CD8-positive, alpha-beta memory T cell (primary cell): ENCODE data around the gene EIF6. TPM values are rescaled to one million over a fixed set of nuclear protein-coding genes. Genes with fewer than 3 reads are reported as not detected.

Source experiments
- CTCF ChIA-PET: fragments of 350-600 bp; sonication (Branson Sonifier 250); formaldehyde crosslinking; loops from one replicate; lab custom pipeline; 2021; ENCODE audit warnings: antibody characterized with exemption; lab: Charles Lee
- POLR2A ChIA-PET: fragments of 350-600 bp; sonication (Branson Sonifier 250); formaldehyde crosslinking; loops from one replicate; lab custom pipeline; 2021; ENCODE audit warnings: antibody characterized with exemption; lab: Charles Lee
- DNase-seq, 5 donors: peaks; one replicate each; pipeline versions ENCODE4 v3.0.0 to v3.0.0-alpha.2; 2020 to 2022; ENCODE audit warnings: mixed read lengths in 1 of 5
- H3K27ac ChIP-seq: one replicate; pipeline ENCODE4 v1.7.0; 2013; ENCODE audit warnings: low read depth, mild to moderate bottlenecking, low read length, moderate library complexity
- H3K27me3 ChIP-seq: 2 replicates; pipeline ENCODE4 v1.7.0; 2013; ENCODE audit warnings: low read length, mild to moderate bottlenecking; ENCODE audit not compliant: insufficient read depth, poor library complexity, severe bottlenecking
- H3K36me3 ChIP-seq: 2 replicates; pipeline ENCODE4 v1.7.0; 2013; ENCODE audit warnings: mild to moderate bottlenecking, low read length, moderate library complexity; ENCODE audit not compliant: insufficient read depth
- H3K4me1 ChIP-seq: 2 replicates; pipeline ENCODE4 v1.7.0; 2013; ENCODE audit warnings: mild to moderate bottlenecking, low read length, moderate library complexity; ENCODE audit not compliant: insufficient read depth
- H3K4me3 ChIP-seq: 2 replicates; pipeline ENCODE4 v1.7.0; 2013; ENCODE audit warnings: mild to moderate bottlenecking, low read length
- H3K9me3 ChIP-seq: 2 replicates; pipeline ENCODE4 v1.7.0; 2013; ENCODE audit warnings: mild to moderate bottlenecking, low read length
- H3K27ac Mint-ChIP-seq, 8 donors: one replicate each; pipeline ENCODE4 v1.8.0; 2020 to 2021; ENCODE audit warnings: mixed read lengths in 8 of 8, mild to moderate bottlenecking in 6 of 8, inconsistent platforms in 3 of 8, moderate library complexity in 3 of 8
- H3K27me3 Mint-ChIP-seq, 2 donors: one replicate each; pipeline ENCODE4 v1.8.0; 2020 to 2021; ENCODE audit warnings: mixed read lengths in 2 of 2, mild to moderate bottlenecking in 1 of 2, moderate library complexity in 1 of 2
- H3K36me3 Mint-ChIP-seq, 3 donors: one replicate each; pipeline ENCODE4 v1.8.0; 2020 to 2021; ENCODE audit warnings: mixed read lengths in 3 of 3, inconsistent platforms in 1 of 3, mild to moderate bottlenecking in 1 of 3
- H3K4me1 Mint-ChIP-seq, 3 donors: one replicate each; pipeline ENCODE4 v1.8.0; 2020 to 2021; ENCODE audit warnings: mixed read lengths in 3 of 3, inconsistent platforms in 1 of 3, mild to moderate bottlenecking in 1 of 3
- H3K4me3 Mint-ChIP-seq, 7 donors: one replicate each; pipeline ENCODE4 v1.8.0; 2020 to 2021; ENCODE audit warnings: mixed read lengths in 7 of 7, mild to moderate bottlenecking in 6 of 7, moderate library complexity in 4 of 7, inconsistent platforms in 2 of 7
- H3K9me3 Mint-ChIP-seq, 5 donors: one replicate each; pipeline ENCODE4 v1.8.0; 2020 to 2022; ENCODE audit warnings: mixed read lengths in 5 of 5, mild to moderate bottlenecking in 3 of 5, moderate library complexity in 2 of 5, inconsistent platforms in 1 of 5
- polyA plus RNA-seq: library from polyadenylated mRNA; unstranded; fragments of 300-500 nt; fragmentation: Illumina TruSeq; gene quantifications from one replicate; pipeline ENCODE4 v1.2.3, GENCODE V29; 2021
- total RNA-seq, 2 experiments: library from RNA; stranded (reverse); gene quantifications; one replicate each; pipeline ENCODE4 v1.2.3, GENCODE V29; 2021

Gene EIF6
- total and polyA plus RNA-seq, 3 experiments from 2014 or later: 171 to 207 (median 204) TPM

DNA sequence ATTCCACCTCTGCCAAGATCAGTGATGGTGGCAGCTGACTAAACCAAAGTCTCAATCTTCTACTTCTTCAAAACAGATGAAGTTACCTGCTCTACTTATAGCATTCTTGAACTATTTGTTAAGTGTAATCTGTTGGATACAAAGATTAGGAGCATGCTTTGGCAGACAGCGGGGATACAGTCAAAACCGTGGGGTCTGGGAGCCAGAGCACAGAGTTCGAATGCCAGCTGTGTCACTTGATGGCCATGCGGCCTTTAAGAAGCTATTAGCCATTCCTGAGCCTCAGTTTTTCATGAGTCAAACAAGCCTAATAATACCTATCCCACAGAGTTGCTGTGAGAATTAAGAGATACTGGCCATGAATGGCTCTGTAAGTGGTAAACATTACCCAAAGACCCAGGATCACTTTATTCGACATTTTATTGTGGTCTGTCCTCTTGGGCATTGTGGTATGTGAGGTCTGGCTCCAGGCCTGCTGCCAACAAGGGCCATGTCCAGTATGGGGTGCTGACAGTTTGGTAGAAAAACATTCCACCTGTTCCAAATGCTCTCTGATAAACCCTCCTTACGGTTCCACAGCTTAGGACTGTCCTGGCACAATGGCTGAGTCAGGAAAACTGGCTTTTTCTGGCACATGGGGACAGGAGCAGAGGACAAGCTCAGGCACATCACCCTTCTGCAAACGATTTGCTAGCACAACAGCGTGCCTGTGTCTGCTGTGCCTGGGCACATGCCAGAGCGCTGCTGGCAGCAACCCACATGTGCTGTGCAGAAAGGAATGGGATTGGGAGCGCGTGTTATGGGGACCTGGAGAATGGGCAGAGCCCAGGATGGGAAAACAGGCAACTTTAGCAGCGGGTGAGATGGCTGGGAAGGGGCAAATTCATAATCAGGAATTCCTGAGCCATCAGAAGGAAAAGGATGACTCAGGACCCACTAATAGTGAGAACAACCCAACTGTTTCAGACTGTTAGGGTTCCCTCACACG is 23.4 kb upstream of the EIF6 start:
- H3K27me3 ChIP-seq: no peaks in the 10 kb centered on the region
- no peak overlapping the region for H3K4me3 ChIP-seq
- H3K36me3 ChIP-seq: no peaks in the 10 kb centered on the region
- Mint-ChIP-seq H3K27me3 (no peaks in the 10 kb centered on the region), H3K4me1 (peaks cover 5 to 15% (median 9%) of the 10 kb centered on the region in 3 donors), H3K9me3 (no peaks in the 10 kb centered on the region), H3K4me3 (no peak overlapping the region), H3K36me3 (peaks cover 0 to 44% (median 5%) of the 10 kb centered on the region in 3 donors), H3K27ac (peak overlapping the region in 3 of 8 donors; percentile 29 to 85 (median 68))
- CTCF ChIA-PET: interaction anchor here (0.8 to 1.5 kb wide), 3 partner anchors 132 to 473 kb away, joined by 3 to 4 read pairs (median 3); no protein-coding TSS in a partner anchor
- POLR2A ChIA-PET: no interaction called here
- H3K27ac ChIP-seq: no peak overlapping the region
- H3K4me1 ChIP-seq: peaks cover 8% of the 10 kb centered on the region
- no peak for DNase-seq
- no peaks in the 10 kb centered on the region for H3K9me3 ChIP-seq

DNA sequence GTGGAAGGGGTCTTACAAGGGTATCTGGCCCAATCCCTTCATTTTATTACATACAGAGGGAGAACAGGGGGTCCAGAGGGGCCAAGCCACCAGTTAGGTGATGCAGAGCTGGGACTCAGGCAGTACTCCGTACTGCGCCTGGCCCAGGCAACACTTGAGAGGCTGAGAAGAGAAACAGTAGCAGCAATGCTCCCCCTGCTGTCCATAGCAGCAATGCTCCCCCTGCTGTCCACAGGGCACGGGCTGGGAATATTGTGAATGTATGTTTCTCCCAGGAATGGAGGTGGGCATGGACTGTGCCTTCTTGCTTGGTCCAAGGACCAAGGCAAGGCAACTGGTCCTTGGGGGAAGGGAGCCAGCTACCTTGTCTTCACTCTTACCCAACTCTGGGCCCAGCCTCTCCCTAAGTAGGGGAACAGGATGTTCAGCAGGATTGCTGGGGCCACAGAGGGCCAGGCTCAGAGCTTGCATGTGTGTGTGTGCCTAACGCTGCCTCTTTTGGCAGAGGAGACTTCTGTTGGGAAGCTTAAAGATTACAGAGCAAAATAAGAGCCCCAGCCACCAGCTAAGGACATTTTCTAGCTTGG is 22.5 kb upstream of the EIF6 start:
- peaks cover 8% of the 10 kb centered on the region for H3K4me1 ChIP-seq
- POLR2A ChIA-PET: no interaction called here
- no peaks in the 10 kb centered on the region for H3K36me3 ChIP-seq
- H3K4me1 Mint-ChIP-seq: peaks cover 5 to 15% (median 9%) of the 10 kb centered on the region in 3 donors
- no peak overlapping the region for H3K4me3 Mint-ChIP-seq
- H3K27ac Mint-ChIP-seq: peak overlapping the region in 3 of 8 donors; percentile 59 to 68 (median 68)
- H3K27me3 ChIP-seq: no peaks in the 10 kb centered on the region
- CTCF ChIA-PET: interaction anchor here (0.8 to 1.5 kb wide), 4 partner anchors 23 to 472 kb away, joined by 3 to 4 read pairs (median 4); partner anchors contain the start of gene EIF6
- no peak overlapping the region for H3K4me3 ChIP-seq
- no peak for DNase-seq
- H3K9me3 ChIP-seq: no peaks in the 10 kb centered on the region
- peaks cover 0 to 36% (median 2%) of the 10 kb centered on the region in 3 donors for H3K36me3 Mint-ChIP-seq
- no peak overlapping the region for H3K27ac ChIP-seq
- H3K9me3 Mint-ChIP-seq: no peaks in the 10 kb centered on the region
- H3K27me3 Mint-ChIP-seq: no peaks in the 10 kb centered on the region

GRCh38 chr20:35305682-35306556 is 21.3 kb upstream of the EIF6 start:
- H3K4me3 Mint-ChIP-seq: no peak overlapping the region

DNA sequence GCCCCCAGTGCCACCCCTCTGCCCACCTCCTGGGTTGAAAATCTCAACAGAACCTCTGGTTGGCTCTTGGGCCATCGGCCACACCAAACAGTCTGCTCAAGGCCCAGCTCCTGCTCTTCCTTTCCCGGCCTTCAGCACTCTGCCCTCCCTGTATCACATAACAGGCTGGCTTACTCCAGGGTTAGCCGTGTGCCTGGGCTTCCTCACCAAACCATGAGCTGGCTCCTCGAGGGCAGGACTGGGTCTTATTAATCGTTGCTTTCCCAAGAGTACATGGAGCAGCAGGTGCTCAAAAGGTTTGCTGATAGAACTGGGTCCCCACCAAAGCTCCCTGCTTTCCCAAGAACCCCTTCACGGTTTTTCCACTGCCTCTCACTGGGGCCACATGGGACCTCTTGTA is 20.4 kb upstream of the EIF6 start:
- POLR2A ChIA-PET: no interaction called here
- peaks cover 5 to 15% (median 9%) of the 10 kb centered on the region in 3 donors for H3K4me1 Mint-ChIP-seq

More at GRCh38 chr20:35305682-35306556, 21.3 kb upstream of the EIF6 start:
- Mint-ChIP-seq H3K9me3 (no peaks in the 10 kb centered on the region), H3K4me1 (peaks cover 5 to 15% (median 9%) of the 10 kb centered on the region in 3 donors), H3K27ac (peak overlapping the region in 4 of 8 donors; percentile 12 to 56 (median 42)), H3K27me3 (no peaks in the 10 kb centered on the region), H3K36me3 (peaks cover 0 to 32% (median 2%) of the 10 kb centered on the region in 3 donors)
- no peaks in the 10 kb centered on the region for H3K36me3 ChIP-seq
- no peak overlapping the region for H3K27ac ChIP-seq
- peaks cover 8% of the 10 kb centered on the region for H3K4me1 ChIP-seq
- CTCF ChIA-PET: interaction anchor here (1.2 to 3.1 kb wide), 7 partner anchors 17 to 471 kb away, joined by 3 to 13 read pairs (median 4); partner anchors contain the start of genes EIF6 and MMP24OS
- no peak overlapping the region for H3K4me3 ChIP-seq
- POLR2A ChIA-PET: no interaction called here
- H3K9me3 ChIP-seq: no peaks in the 10 kb centered on the region
- H3K27me3 ChIP-seq: no peaks in the 10 kb centered on the region
- peak in 1 of 5 donors; percentile 58 for DNase-seq

DNA sequence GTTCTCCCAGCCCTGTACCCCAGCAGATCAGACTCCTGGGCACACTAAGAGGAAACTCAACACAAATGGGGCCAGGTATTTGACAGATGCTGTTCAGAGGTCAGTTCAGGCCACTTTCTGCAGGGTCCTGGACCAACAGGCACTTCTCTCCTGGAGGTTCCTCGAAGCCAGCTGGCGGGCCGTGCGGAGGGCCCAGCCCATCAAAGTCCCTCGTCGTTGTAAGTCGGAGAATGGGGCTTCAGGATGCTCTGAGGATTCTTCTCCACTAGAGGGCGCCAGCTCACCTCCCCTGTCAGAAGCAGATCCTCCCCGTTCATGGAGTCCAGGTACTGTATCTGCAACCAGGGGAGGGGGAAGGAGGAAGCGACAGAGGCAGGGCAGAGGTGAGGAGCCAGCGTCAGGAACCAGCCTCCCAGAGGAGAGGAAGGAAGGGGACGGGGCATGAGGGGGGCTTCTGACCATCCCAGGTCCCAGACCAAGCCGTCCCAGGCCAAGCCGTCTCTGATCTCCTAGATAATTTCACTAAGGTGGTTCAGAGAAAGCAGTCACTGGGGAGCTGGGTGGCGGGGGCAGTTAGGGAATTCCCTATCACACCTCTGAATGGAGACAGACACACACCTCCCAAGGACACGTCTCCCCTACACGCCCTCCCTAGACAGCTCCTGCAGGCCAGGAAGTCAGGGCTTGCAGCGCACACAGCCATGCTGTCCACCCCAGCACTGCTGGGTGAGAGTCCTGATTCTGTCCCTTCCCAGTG is 19.3 kb upstream of the EIF6 start:
- H3K4me3 Mint-ChIP-seq: no peak overlapping the region
- CTCF ChIA-PET: interaction anchor here (0.6 to 3.1 kb wide), 26 partner anchors 9 to 474 kb away, joined by 3 to 22 read pairs (median 4); partner anchors contain the start of gene EIF6

More for the DNA sequence above, 20.4 kb upstream of the EIF6 start:
- H3K27me3 ChIP-seq: no peaks in the 10 kb centered on the region
- H3K27ac Mint-ChIP-seq: peak overlapping the region in 1 of 8 donors; percentile 34
- H3K36me3 ChIP-seq: no peaks in the 10 kb centered on the region
- no peak for DNase-seq
- peaks cover 8% of the 10 kb centered on the region for H3K4me1 ChIP-seq
- no peak overlapping the region for H3K4me3 Mint-ChIP-seq
- no peaks in the 10 kb centered on the region for H3K9me3 Mint-ChIP-seq
- peaks cover 0 to 28% (median 2%) of the 10 kb centered on the region in 3 donors for H3K36me3 Mint-ChIP-seq
- no peaks in the 10 kb centered on the region for H3K27me3 Mint-ChIP-seq
- no peak overlapping the region for H3K27ac ChIP-seq
- H3K4me3 ChIP-seq: no peak overlapping the region
- no peaks in the 10 kb centered on the region for H3K9me3 ChIP-seq
- CTCF ChIA-PET: interaction anchor here (0.9 to 3.1 kb wide), 13 partner anchors 8 to 475 kb away, joined by 3 to 22 read pairs (median 4); partner anchors contain the start of genes EIF6 and MMP24OS

DNA sequence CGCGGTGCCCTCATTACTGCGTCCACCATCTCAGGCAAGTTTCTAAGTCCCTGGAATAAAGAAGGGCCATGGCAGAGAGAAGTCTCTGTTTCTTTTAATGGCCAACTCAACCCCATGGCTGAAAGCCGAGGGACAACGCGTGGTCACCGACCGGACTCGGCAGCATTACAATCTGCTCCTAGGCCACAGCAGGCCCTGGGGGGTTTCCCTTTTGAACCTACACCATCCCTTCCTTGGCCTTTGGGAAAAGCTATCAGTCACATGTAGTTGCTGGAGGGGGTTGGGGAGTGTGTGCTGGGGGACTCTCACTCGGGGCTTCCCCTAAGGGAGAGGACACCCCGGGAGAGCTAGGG is 18.8 kb upstream of the EIF6 start:
- ChIA-PET CTCF (interaction anchor here (0.6 to 3.1 kb wide), 19 partner anchors 10 to 467 kb away, joined by 3 to 22 read pairs (median 4); partner anchors contain the start of gene EIF6), POLR2A (no interaction called here)
- Histone ChIP-seq H3K9me3 (no peaks in the 10 kb centered on the region), H3K4me3 (no peak overlapping the region), H3K27me3 (no peaks in the 10 kb centered on the region), H3K27ac (no peak overlapping the region), H3K4me1 (peaks cover 8% of the 10 kb centered on the region), H3K36me3 (no peaks in the 10 kb centered on the region)
- H3K4me1 Mint-ChIP-seq: peaks cover 5 to 15% (median 9%) of the 10 kb centered on the region in 3 donors
- H3K9me3 Mint-ChIP-seq: no peaks in the 10 kb centered on the region
- peaks cover 0 to 21% (median 2%) of the 10 kb centered on the region in 3 donors for H3K36me3 Mint-ChIP-seq
- no peaks in the 10 kb centered on the region for H3K27me3 Mint-ChIP-seq
- H3K4me3 Mint-ChIP-seq: no peak overlapping the region
- no peak for DNase-seq
- H3K27ac Mint-ChIP-seq: peak overlapping the region in 3 of 8 donors; percentile 26 to 49 (median 29)

More for the DNA sequence above, 19.3 kb upstream of the EIF6 start:
- Histone ChIP-seq H3K27ac (no peak overlapping the region), H3K27me3 (no peaks in the 10 kb centered on the region), H3K4me1 (peaks cover 8% of the 10 kb centered on the region), H3K36me3 (no peaks in the 10 kb centered on the region), H3K4me3 (no peak overlapping the region), H3K9me3 (no peaks in the 10 kb centered on the region)
- Mint-ChIP-seq H3K27me3 (no peaks in the 10 kb centered on the region), H3K36me3 (peaks cover 0 to 21% (median 2%) of the 10 kb centered on the region in 3 donors), H3K27ac (peak overlapping the region in 5 of 8 donors; percentile 26 to 85 (median 41)), H3K4me1 (peaks cover 5 to 15% (median 9%) of the 10 kb centered on the region in 3 donors), H3K9me3 (no peaks in the 10 kb centered on the region)
- DNase-seq: peak; percentile 68 to 87 (median 75)
- POLR2A ChIA-PET: no interaction called here
